Keratinocyte (primary cell): ENCODE measurements around the gene ACADSB.

Source experiments
- EZH2 ChIP-seq: IDR thresholded peaks from one replicate; pipeline ENCODE4 v1.6.1; 2012; ENCODE audit warnings: inconsistent platforms, mild to moderate bottlenecking, low read length, moderate library complexity
- TF ChIP-seq, protein P1 (sequence below), 3 experiments: IDR thresholded peaks in 1 of 3; conservative IDR thresholded peaks in 1 of 3; optimal IDR thresholded peaks in 1 of 3; 2 replicates in 2 of 3; 3 replicates in 1 of 3; pipeline versions ENCODE3 to v1.5.1; 2011; ENCODE audit warnings: low read length in 3 of 3, mild to moderate bottlenecking in 3 of 3, moderate library complexity in 2 of 3, control low read depth in 1 of 3, inconsistent platforms in 1 of 3; ENCODE audit not compliant: insufficient read depth in 2 of 3; ENCODE audit errors: extremely low read depth in 1 of 3

DNA sequence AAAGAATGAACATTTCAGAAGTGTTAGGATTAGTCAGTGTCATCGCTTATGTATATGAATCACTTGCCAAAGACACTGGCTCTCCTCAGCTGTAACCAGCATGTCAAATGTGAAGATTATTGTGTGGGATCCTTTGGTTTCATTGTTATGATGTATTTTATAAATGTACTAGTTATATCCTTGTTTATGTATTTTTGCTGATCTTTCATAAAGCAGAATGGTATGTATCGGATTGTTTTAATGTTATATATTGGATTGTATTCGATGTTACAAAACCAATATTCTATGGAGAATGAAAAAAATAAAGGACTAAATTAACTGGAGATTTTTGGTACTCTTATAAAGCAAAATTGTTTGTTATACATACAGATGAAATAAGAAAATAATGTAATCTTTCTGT, 49.2 kb downstream of the ACADSB start:
- TF ChIP-seq, protein P1, sequence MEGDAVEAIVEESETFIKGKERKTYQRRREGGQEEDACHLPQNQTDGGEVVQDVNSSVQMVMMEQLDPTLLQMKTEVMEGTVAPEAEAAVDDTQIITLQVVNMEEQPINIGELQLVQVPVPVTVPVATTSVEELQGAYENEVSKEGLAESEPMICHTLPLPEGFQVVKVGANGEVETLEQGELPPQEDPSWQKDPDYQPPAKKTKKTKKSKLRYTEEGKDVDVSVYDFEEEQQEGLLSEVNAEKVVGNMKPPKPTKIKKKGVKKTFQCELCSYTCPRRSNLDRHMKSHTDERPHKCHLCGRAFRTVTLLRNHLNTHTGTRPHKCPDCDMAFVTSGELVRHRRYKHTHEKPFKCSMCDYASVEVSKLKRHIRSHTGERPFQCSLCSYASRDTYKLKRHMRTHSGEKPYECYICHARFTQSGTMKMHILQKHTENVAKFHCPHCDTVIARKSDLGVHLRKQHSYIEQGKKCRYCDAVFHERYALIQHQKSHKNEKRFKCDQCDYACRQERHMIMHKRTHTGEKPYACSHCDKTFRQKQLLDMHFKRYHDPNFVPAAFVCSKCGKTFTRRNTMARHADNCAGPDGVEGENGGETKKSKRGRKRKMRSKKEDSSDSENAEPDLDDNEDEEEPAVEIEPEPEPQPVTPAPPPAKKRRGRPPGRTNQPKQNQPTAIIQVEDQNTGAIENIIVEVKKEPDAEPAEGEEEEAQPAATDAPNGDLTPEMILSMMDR (optimal IDR thresholded peaks at IDR 0.05 in 1 of 3, IDR thresholded peaks at IDR 0.05 in 1 of 3, conservative IDR thresholded peaks at IDR 0.05 in 1 of 3; ENCODE audit: extremely low read depth in 1 of 3, insufficient read depth in 2 of 3, low read length in 3 of 3): no peak
- TF ChIP-seq EZH2: no peak
